Panc1 (cell line): ENCODE measurements around the gene TNFRSF1B. TPM values are rescaled to one million over a fixed set of nuclear protein-coding genes. Genes with fewer than 3 reads are reported as not detected.
A peak's percentile ranks its signal among the peaks of the same experiment; 100 is the strongest.

Source experiments
- ATAC-seq: fragments of 200-7000 bp; cut with Tn5 transposase; 2 replicates; pipeline ENCODE4 v1.9.1; 2020; ENCODE audit warnings: mild to moderate bottlenecking, moderate library complexity
- BruUV-seq: library from RNA; stranded (reverse); fragments of 400-500 nt; replicated peaks from 2 replicates; lab custom pipeline; 2021; lab: Mats Ljungman, UMichigan
- CTCF ChIA-PET: fragments of 300-600 bp; sonication (Branson Sonifier 250); formaldehyde crosslinking; loops from one replicate; lab custom pipeline; 2022; ENCODE audit warnings: antibody characterized with exemption; lab: Charles Lee
- POLR2A ChIA-PET: fragments of 300-600 bp; sonication (Branson Sonifier 250); formaldehyde crosslinking; loops from one replicate; lab custom pipeline; 2022; ENCODE audit warnings: antibody characterized with exemption; lab: Charles Lee
- DNase-seq: peaks from one replicate; pipeline ENCODE4 v3.0.0-alpha.2; 2010; ENCODE audit warnings: low read depth, low spot score
- H3K27ac ChIP-seq: 2 replicates; pipeline ENCODE4 v1.5.1; 2011; ENCODE audit warnings: mild to moderate bottlenecking, low read length, inconsistent platforms
- H3K27me3 ChIP-seq: fragments of 200-500 bp; sonication (Bioruptor generic); 2 replicates; pipeline ENCODE4 v1.6.0; 2014; ENCODE audit warnings: low read length, inconsistent platforms; ENCODE audit not compliant: control insufficient read depth, insufficient read depth
- H3K36me3 ChIP-seq: fragments of 200-500 bp; sonication (Bioruptor generic); 2 replicates; pipeline ENCODE4 v1.5.1; 2014; ENCODE audit warnings: inconsistent platforms, mild to moderate bottlenecking, low read length, moderate library complexity; ENCODE audit not compliant: control insufficient read depth, insufficient read depth
- H3K4me1 ChIP-seq: 2 replicates; pipeline ENCODE4 v1.5.1; 2011; ENCODE audit warnings: inconsistent platforms, mild to moderate bottlenecking, low read length, moderate library complexity; ENCODE audit not compliant: control insufficient read depth, insufficient read depth
- H3K4me3 ChIP-seq, 2 experiments: 2 replicates each; pipeline ENCODE4 v1.5.1; 2011 to 2012; ENCODE audit warnings: low read depth in 2 of 2, low read length in 2 of 2, mild to moderate bottlenecking in 2 of 2, inconsistent platforms in 1 of 2, moderate library complexity in 1 of 2
- H3K9me3 ChIP-seq: fragments of 200-500 bp; sonication (Bioruptor generic); 2 replicates; pipeline ENCODE4 v1.5.1; 2014; ENCODE audit warnings: low read depth, mild to moderate bottlenecking, inconsistent platforms, low read length, moderate library complexity; ENCODE audit not compliant: control insufficient read depth, insufficient read depth
- POLR2AphosphoS5 ChIP-seq: IDR thresholded peaks from 2 replicates; pipeline ENCODE4 v1.6.1; 2012; ENCODE audit warnings: mild to moderate bottlenecking, low read depth, low read length, moderate library complexity
- SIN3A ChIP-seq: IDR thresholded peaks from 2 replicates; pipeline ENCODE4 v1.6.1; 2012; ENCODE audit warnings: low read depth, mild to moderate bottlenecking, low read length, moderate library complexity, borderline replicate concordance; ENCODE audit not compliant: insufficient read depth
- TCF7L2 ChIP-seq: IDR thresholded peaks from 2 replicates; pipeline ENCODE4 v1.6.1; 2011; ENCODE audit warnings: mild to moderate bottlenecking, low read depth, low read length, inconsistent platforms
- in situ Hi-C: cut with HindIII; loops from 2 replicates; pipeline ENCODE4 v1.10.0; 2016; ENCODE audit warnings: low sequenced_read_pairs, low pct_unique_long_range_greater_than_20kb
- intact Hi-C: fragments of 100-400 bp; cut with micrococcal nuclease; formaldehyde crosslinking; loops from one replicate; pipeline ENCODE4 v1.10.0; 2022; ENCODE audit not compliant: unreplicated experiment
- total RNA-seq: library from RNA; stranded (reverse); gene quantifications from one replicate; pipeline ENCODE4 v1.2.1, GENCODE V29; 2021; ENCODE audit not compliant: unreplicated experiment
- TF ChIP-seq, protein P1 (sequence below): fragments of 450-650 bp; IDR thresholded peaks from 2 replicates; pipeline ENCODE4 v1.5.1; 2017; ENCODE audit warnings: mild to moderate bottlenecking
- TF ChIP-seq, protein P2 (sequence below), 2 experiments: IDR thresholded peaks; 2 replicates each; pipeline ENCODE4 v1.6.1; 2011 to 2012; ENCODE audit warnings: low read depth in 2 of 2, control low read depth in 1 of 2, low read length in 1 of 2, mild to moderate bottlenecking in 1 of 2, moderate library complexity in 1 of 2; ENCODE audit not compliant: insufficient read depth in 1 of 2

The TNFRSF1B gene
- total RNA-seq, 1 experiment from 2014 or later: 18.8 TPM

DNA sequence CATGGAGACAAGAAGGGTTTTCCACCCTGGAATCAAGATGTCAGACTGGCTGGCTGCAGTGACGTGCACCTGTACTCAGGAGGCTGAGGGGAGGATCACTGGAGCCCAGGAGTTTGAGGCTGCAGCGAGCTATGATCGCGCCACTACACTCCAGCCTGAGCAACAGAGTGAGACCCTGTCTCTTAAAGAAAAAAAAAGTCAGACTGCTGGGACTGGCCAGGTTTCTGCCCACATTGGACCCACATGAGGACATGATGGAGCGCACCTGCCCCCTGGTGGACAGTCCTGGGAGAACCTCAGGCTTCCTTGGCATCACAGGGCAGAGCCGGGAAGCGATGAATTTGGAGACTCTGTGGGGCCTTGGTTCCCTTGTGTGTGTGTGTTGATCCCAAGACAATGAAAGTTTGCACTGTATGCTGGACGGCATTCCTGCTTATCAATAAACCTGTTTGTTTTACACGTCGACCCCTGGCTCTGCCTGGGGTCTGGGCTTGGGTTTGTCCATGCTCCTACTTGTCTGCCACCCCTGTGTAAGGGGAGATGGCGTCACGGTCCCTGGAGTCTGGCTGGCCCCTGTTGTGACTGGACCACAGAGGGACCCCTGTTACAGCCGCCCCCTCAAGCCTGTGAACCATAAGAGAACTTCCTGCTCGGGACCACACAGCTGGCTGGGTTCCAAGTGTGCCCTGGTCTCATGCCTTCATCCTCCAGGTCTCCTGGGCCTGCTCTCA is 42.1 kb downstream of the TNFRSF1B start:
- DNase-seq (peak; percentile 59), ATAC-seq (peak; percentile 91)
- intact Hi-C loops: loop anchor here (1.0 kb wide), 1 partner anchor 84 kb away; no protein-coding TSS in a partner anchor
- H3K27me3 ChIP-seq: no peaks in the 10 kb centered on the region
- TF ChIP-seq POLR2AphosphoS5: no peak
- TF ChIP-seq, protein P1, sequence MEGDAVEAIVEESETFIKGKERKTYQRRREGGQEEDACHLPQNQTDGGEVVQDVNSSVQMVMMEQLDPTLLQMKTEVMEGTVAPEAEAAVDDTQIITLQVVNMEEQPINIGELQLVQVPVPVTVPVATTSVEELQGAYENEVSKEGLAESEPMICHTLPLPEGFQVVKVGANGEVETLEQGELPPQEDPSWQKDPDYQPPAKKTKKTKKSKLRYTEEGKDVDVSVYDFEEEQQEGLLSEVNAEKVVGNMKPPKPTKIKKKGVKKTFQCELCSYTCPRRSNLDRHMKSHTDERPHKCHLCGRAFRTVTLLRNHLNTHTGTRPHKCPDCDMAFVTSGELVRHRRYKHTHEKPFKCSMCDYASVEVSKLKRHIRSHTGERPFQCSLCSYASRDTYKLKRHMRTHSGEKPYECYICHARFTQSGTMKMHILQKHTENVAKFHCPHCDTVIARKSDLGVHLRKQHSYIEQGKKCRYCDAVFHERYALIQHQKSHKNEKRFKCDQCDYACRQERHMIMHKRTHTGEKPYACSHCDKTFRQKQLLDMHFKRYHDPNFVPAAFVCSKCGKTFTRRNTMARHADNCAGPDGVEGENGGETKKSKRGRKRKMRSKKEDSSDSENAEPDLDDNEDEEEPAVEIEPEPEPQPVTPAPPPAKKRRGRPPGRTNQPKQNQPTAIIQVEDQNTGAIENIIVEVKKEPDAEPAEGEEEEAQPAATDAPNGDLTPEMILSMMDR: peak; percentile 93
- no peaks in the 10 kb centered on the region for H3K9me3 ChIP-seq
- no peak overlapping the region for H3K4me3 ChIP-seq
- in situ Hi-C loops: no loop called here
- no peak overlapping the region for H3K27ac ChIP-seq
- TSS peak; percentile 81 for BruUV-seq
- CTCF ChIA-PET: interaction anchor here (2.5 to 2.9 kb wide), 2 partner anchors 84 to 85 kb away, joined by 16 to 19 read pairs; no protein-coding TSS in a partner anchor
- POLR2A ChIA-PET: no interaction called here
- H3K36me3 ChIP-seq: no peaks in the 10 kb centered on the region
- H3K4me1 ChIP-seq: peaks cover 7% of the 10 kb centered on the region; the same call in 1 of the 2 replicates

DNA sequence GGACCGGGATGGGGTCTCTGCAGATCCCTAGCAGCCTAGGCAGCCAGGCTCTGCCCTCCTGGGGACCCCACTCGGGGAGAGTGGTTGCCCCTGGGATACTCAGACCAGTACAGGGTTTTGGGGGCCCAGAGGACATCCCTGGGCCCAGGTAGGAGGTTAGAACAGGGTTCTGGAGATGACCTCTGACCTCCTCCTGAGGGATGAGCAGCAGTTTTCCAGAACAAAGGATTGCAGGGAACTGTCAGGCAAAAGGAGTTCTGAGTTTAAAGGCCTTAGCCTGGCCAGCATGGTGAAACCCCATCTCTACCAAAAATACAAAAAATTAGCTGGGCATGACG is 42.7 kb downstream of the TNFRSF1B start:
- Histone ChIP-seq H3K4me1 (peaks cover 2% of the 10 kb centered on the region; the same call in 1 of the 2 replicates), H3K27me3 (no peaks in the 10 kb centered on the region), H3K4me3 (no peak overlapping the region), H3K9me3 (no peaks in the 10 kb centered on the region), H3K27ac (no peak overlapping the region), H3K36me3 (no peaks in the 10 kb centered on the region)
- TF ChIP-seq, protein P1: no peak
- TF ChIP-seq SIN3A (no peak), TCF7L2 (no peak), POLR2AphosphoS5 (no peak)
- TF ChIP-seq, protein P2, sequence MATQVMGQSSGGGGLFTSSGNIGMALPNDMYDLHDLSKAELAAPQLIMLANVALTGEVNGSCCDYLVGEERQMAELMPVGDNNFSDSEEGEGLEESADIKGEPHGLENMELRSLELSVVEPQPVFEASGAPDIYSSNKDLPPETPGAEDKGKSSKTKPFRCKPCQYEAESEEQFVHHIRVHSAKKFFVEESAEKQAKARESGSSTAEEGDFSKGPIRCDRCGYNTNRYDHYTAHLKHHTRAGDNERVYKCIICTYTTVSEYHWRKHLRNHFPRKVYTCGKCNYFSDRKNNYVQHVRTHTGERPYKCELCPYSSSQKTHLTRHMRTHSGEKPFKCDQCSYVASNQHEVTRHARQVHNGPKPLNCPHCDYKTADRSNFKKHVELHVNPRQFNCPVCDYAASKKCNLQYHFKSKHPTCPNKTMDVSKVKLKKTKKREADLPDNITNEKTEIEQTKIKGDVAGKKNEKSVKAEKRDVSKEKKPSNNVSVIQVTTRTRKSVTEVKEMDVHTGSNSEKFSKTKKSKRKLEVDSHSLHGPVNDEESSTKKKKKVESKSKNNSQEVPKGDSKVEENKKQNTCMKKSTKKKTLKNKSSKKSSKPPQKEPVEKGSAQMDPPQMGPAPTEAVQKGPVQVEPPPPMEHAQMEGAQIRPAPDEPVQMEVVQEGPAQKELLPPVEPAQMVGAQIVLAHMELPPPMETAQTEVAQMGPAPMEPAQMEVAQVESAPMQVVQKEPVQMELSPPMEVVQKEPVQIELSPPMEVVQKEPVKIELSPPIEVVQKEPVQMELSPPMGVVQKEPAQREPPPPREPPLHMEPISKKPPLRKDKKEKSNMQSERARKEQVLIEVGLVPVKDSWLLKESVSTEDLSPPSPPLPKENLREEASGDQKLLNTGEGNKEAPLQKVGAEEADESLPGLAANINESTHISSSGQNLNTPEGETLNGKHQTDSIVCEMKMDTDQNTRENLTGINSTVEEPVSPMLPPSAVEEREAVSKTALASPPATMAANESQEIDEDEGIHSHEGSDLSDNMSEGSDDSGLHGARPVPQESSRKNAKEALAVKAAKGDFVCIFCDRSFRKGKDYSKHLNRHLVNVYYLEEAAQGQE (IDR thresholded peaks at IDR 0.05; ENCODE audit: insufficient read depth in 1 of 2, low read depth in 2 of 2, low read length in 1 of 2): no peak
- in situ Hi-C loops: no loop called here
- CTCF ChIA-PET: interaction anchor here (1.2 to 2.5 kb wide), 2 partner anchors 85 to 98 kb away, joined by 3 to 16 read pairs; no protein-coding TSS in a partner anchor
- POLR2A ChIA-PET: no interaction called here
- intact Hi-C loops: no loop called here
- DNase-seq (no peak), ATAC-seq (no peak)
- BruUV-seq: no TSS peak
